A673 (cell line): Measurements from ENCODE around the gene GLOD4. TPM values are rescaled to one million over a fixed set of nuclear protein-coding genes. Genes with fewer than 3 reads are reported as not detected.

ENCODE experiments used
- BruUV-seq: library from RNA; stranded (reverse); fragments of 400-500 nt; replicated peaks from 2 replicates; lab custom pipeline; 2021; lab: Mats Ljungman, UMichigan
- CTCF ChIA-PET: fragments of 300-600 bp; sonication (Branson Sonifier 250); formaldehyde crosslinking; loops from one replicate; lab custom pipeline; 2022; ENCODE audit warnings: antibody characterized with exemption; lab: Charles Lee
- POLR2A ChIA-PET: fragments of 300-600 bp; sonication (Branson Sonifier 250); formaldehyde crosslinking; loops from one replicate; lab custom pipeline; 2022; ENCODE audit warnings: antibody characterized with exemption; ENCODE audit not compliant: low non-redundant PET; lab: Charles Lee
- DNase-seq: peaks from one replicate; pipeline ENCODE4 v3.0.0-alpha.2; 2015; ENCODE audit warnings: low spot score
- H3K27ac ChIP-seq: fragments of 200-600 bp; sonication (generic); 2 replicates; pipeline ENCODE4 v1.5.1; 2016; ENCODE audit warnings: mixed run types, low read depth, mild to moderate bottlenecking, mixed read lengths, antibody characterized with exemption, low read length; ENCODE audit not compliant: poor library complexity, severe bottlenecking
- H3K27me3 ChIP-seq: fragments of 200-600 bp; sonication (generic); replicated peaks from 2 replicates; pipeline ENCODE4 v1.6.1; 2017; ENCODE audit warnings: mixed run types, low read depth, mild to moderate bottlenecking, mixed read lengths, antibody characterized with exemption, low read length; ENCODE audit not compliant: insufficient read depth, poor library complexity
- H3K36me3 ChIP-seq: fragments of 200-600 bp; sonication (generic); 2 replicates; pipeline ENCODE4 v1.6.1; 2016; ENCODE audit warnings: mixed run types, mild to moderate bottlenecking, mixed read lengths, antibody characterized with exemption, low read length; ENCODE audit not compliant: insufficient read depth, poor library complexity, severe bottlenecking
- H3K4me1 ChIP-seq: fragments of 200-600 bp; sonication (generic); 2 replicates; pipeline ENCODE4 v1.6.1; 2017; ENCODE audit warnings: mixed run types, mild to moderate bottlenecking, mixed read lengths, antibody characterized with exemption, low read length; ENCODE audit not compliant: insufficient read depth, poor library complexity, severe bottlenecking
- H3K4me3 ChIP-seq: fragments of 200-600 bp; sonication (generic); 2 replicates; pipeline ENCODE4 v1.5.1; 2016; ENCODE audit warnings: low read depth, mixed run types, mild to moderate bottlenecking, mixed read lengths, low read length; ENCODE audit not compliant: poor library complexity, severe bottlenecking
- H3K9me3 ChIP-seq: fragments of 200-600 bp; sonication (generic); 2 replicates; pipeline ENCODE4 v1.6.1; 2016; ENCODE audit warnings: mixed run types, low read depth, mild to moderate bottlenecking, mixed read lengths, antibody characterized with exemption, low read length; ENCODE audit not compliant: poor library complexity, severe bottlenecking
- EZH2 ChIP-seq: fragments of 200-600 bp; sonication (generic); IDR thresholded peaks from 2 replicates; pipeline ENCODE4 v1.6.1; 2017; ENCODE audit warnings: borderline replicate concordance, low read depth, mild to moderate bottlenecking, mixed read lengths, antibody characterized with exemption, low read length; ENCODE audit not compliant: poor library complexity, severe bottlenecking
- intact Hi-C: fragments of 100-400 bp; cut with micrococcal nuclease; formaldehyde crosslinking; loops from one replicate; pipeline ENCODE4 v1.10.0; 2022; ENCODE audit not compliant: unreplicated experiment
- total RNA-seq: library from RNA; stranded (reverse); gene quantifications from 2 replicates; pipeline ENCODE4 v1.2.3, GENCODE V29; 2021
- TF ChIP-seq, protein P1 (sequence below): fragments of 300-800, 200-600 bp; sonication (generic); conservative IDR thresholded peaks from 2 replicates; pipeline ENCODE4 v1.5.1; 2017; ENCODE audit warnings: low read depth, mild to moderate bottlenecking, antibody characterized with exemption, low read length, moderate library complexity, mixed read lengths

GLOD4 gene
- total RNA-seq, 1 experiment from 2014 or later, result 110 TPM

DNA sequence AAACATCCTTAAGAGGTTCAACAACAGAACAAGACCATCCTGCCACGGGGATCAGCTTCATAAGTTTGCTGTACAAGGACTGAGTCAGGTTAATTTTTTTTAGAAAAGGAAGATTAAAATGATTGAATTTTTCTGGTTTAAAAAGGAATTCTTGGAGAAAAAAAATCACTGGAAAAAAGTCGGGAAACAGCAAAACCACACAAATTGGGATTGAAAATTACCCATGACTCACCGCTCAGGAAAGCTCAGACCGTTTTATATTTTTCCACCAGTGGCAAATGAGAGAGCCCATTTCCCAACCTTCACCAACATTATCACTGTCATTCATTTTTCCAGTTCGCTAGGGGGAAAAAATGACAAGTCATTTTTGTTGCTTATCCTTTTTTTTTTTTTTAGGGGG lies 46.7 kb upstream of the GLOD4 start:
- ChIA-PET CTCF (interaction anchor here (0.7 kb wide), 1 partner anchor 51 kb away, joined by 7 read pairs; no protein-coding TSS in a partner anchor), POLR2A (no interaction called here)
- Histone ChIP-seq H3K9me3 (no peaks in the 10 kb centered on the region), H3K27me3 (no peaks in the 10 kb centered on the region), H3K27ac (no peak overlapping the region), H3K4me1 (no peaks in the 10 kb centered on the region), H3K4me3 (no peak overlapping the region), H3K36me3 (no peaks in the 10 kb centered on the region)
- intact Hi-C loops, result no loop called here
- no peak for DNase-seq
- no TSS peak for BruUV-seq
- no peak for TF ChIP-seq EZH2
- TF ChIP-seq, protein P1, sequence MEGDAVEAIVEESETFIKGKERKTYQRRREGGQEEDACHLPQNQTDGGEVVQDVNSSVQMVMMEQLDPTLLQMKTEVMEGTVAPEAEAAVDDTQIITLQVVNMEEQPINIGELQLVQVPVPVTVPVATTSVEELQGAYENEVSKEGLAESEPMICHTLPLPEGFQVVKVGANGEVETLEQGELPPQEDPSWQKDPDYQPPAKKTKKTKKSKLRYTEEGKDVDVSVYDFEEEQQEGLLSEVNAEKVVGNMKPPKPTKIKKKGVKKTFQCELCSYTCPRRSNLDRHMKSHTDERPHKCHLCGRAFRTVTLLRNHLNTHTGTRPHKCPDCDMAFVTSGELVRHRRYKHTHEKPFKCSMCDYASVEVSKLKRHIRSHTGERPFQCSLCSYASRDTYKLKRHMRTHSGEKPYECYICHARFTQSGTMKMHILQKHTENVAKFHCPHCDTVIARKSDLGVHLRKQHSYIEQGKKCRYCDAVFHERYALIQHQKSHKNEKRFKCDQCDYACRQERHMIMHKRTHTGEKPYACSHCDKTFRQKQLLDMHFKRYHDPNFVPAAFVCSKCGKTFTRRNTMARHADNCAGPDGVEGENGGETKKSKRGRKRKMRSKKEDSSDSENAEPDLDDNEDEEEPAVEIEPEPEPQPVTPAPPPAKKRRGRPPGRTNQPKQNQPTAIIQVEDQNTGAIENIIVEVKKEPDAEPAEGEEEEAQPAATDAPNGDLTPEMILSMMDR, result no peak

DNA sequence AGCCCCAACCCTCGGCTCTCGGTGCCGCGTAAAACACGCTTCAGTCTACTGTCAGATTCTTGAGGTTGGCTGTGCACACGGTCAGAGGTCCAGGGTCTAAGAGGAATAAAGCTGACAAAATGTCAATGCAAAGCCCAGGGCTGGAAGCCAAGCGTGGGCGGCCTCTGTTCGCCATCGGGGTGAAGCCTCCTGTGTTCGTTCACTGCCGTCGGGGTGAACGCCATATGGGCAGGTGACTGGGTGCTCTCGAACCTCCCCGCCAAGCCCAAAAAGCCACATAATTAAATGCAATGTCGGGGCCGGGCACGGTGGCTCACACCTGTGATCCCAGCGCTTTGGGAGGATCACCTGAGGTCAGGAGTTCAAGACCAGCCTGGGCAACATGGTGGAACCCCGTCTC lies 44.7 kb upstream of the GLOD4 start:
- POLR2A ChIA-PET, result no interaction called here

DNA sequence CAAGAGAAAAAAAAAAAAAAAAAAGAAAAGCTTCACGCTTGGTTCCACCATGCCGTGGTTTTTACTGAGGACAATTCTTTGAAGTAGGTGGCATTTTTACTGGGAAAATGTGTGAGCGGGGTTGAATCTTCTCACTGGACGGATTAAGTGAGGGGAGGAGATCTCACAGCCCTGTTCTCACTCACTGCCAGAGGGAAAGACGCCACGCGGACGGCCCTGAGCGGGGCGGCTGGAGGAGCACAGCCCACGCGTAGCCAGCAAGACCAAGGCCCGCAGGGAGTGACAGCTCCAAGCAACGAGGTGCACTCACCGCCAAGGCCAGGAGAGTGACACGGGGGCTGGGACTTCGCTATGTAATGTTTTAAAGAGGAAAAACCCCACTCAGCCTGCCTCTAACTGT lies 43.1 kb upstream of the GLOD4 start:
- Histone ChIP-seq H3K4me1 (no peaks in the 10 kb centered on the region), H3K27ac (no peak overlapping the region), H3K36me3 (no peaks in the 10 kb centered on the region), H3K27me3 (no peaks in the 10 kb centered on the region), H3K9me3 (no peaks in the 10 kb centered on the region), H3K4me3 (no peak overlapping the region)
- no peak for DNase-seq
- ChIA-PET POLR2A (no interaction called here), CTCF (no interaction called here)
- no TSS peak for BruUV-seq
- TF ChIP-seq, protein P1, result no peak
- no peak for TF ChIP-seq EZH2
- intact Hi-C loops, result no loop called here

More for the DNA sequence above, 44.7 kb upstream of the GLOD4 start:
- BruUV-seq, result no TSS peak
- CTCF ChIA-PET, result no interaction called here
- Histone ChIP-seq H3K27ac (no peak overlapping the region), H3K36me3 (no peaks in the 10 kb centered on the region), H3K27me3 (no peaks in the 10 kb centered on the region), H3K9me3 (no peaks in the 10 kb centered on the region), H3K4me1 (no peaks in the 10 kb centered on the region), H3K4me3 (no peak overlapping the region)
- no peak for DNase-seq
- TF ChIP-seq, protein P1, result no peak
- TF ChIP-seq EZH2, result no peak
- intact Hi-C loops, result no loop called here
